ENCODE measurements around the gene DCX. TPM values are rescaled to one million over a fixed set of nuclear protein-coding genes. Genes with fewer than 3 reads are reported as not detected.

Gene DCX
- total and polyA plus RNA-seq, 9 of the 15 experiments (the other 6 are each of a cell fraction or from before 2014, with no cell fraction given): not detected

DNA sequence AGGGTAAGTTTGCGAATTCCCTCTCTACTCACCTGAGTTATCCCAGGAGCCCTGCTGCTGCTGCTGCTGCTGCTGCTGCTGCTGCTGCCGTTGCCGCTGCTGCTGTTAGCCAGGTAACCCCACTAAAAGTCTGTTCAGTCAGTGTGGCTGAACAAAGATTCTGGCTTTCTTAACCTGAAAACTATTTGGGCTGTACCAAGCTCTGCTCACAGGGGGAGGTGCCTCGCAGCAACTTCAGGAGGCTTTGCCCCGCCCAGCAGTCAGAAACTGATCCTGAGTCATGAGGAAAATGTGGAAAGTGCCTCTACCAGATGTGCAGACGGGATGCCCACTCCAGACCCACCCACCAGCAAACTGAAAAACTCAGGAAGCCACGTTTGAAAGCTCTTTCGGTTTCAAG, 141.7 kb downstream of the DCX start, which contains the start of gene CAPN6:
CAPN6 (minus strand) TSS at position 145 of the 400 bp plus-strand sequence. CDS start 6,547 bp downstream, outside the sequence.
- TF ChIP-seq KLF6 (CRISPR knock-in tag; IDR thresholded peaks at IDR 0.05; ENCODE audit: borderline replicate concordance) (no peak), ZNF77 (CRISPR knock-in tag; IDR thresholded peaks at IDR 0.05) (no peak), PCBP1 (IDR thresholded peaks at IDR 0.05; ENCODE audit: low read depth, low read length, poor library complexity, severe bottlenecking) (no peak), ATF7 (IDR thresholded peaks at IDR 0.05) (no peak), ZNF311 (CRISPR knock-in tag; IDR thresholded peaks at IDR 0.05) (no peak), TAF9B (IDR thresholded peaks at IDR 0.05; ENCODE audit: partially characterized antibody) (no peak)
- TF ChIP-seq, protein P1, sequence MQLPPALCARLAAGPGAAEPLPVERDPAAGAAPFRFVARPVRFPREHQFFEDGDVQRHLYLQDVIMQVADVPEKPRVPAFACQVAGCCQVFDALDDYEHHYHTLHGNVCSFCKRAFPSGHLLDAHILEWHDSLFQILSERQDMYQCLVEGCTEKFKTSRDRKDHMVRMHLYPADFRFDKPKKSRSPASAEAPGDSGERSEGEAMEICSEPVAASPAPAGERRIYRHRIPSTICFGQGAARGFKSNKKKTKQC (CRISPR knock-in tag; IDR thresholded peaks at IDR 0.05): no peak
- TF ChIP-seq, protein P2, sequence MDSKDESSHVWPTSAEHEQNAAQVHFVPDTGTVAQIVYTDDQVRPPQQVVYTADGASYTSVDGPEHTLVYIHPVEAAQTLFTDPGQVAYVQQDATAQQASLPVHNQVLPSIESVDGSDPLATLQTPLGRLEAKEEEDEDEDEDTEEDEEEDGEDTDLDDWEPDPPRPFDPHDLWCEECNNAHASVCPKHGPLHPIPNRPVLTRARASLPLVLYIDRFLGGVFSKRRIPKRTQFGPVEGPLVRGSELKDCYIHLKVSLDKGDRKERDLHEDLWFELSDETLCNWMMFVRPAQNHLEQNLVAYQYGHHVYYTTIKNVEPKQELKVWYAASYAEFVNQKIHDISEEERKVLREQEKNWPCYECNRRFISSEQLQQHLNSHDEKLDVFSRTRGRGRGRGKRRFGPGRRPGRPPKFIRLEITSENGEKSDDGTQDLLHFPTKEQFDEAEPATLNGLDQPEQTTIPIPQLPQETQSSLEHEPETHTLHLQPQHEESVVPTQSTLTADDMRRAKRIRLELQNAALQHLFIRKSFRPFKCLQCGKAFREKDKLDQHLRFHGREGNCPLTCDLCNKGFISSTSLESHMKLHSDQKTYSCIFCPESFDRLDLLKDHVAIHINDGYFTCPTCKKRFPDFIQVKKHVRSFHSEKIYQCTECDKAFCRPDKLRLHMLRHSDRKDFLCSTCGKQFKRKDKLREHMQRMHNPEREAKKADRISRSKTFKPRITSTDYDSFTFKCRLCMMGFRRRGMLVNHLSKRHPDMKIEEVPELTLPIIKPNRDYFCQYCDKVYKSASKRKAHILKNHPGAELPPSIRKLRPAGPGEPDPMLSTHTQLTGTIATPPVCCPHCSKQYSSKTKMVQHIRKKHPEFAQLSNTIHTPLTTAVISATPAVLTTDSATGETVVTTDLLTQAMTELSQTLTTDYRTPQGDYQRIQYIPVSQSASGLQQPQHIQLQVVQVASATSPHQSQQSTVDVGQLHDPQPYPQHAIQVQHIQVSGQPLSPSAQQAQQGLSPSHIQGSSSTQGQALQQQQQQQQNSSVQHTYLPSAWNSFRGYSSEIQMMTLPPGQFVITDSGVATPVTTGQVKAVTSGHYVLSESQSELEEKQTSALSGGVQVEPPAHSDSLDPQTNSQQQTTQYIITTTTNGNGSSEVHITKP (IDR thresholded peaks at IDR 0.05; ENCODE audit: partially characterized antibody): peak; percentile 85
- FAIRE-seq: no peak
- CTCF ChIA-PET (ENCODE audit: low intra/inter-chr PET ratio): no interaction called here
- intact Hi-C loops (cut with micrococcal nuclease): no loop called here
- in situ Hi-C loops (cut with MboI): no loop called here
- Histone ChIP-seq H2AFZ (ENCODE audit: low read depth, low read length) (no peak within 1 kb of the TSS), H3K79me2 (ENCODE audit: control insufficient read depth, insufficient read depth, low read length) (no peaks in the 10 kb centered on the region), H3K4me2 (ENCODE audit: insufficient read depth, low read length) (no peak within 1 kb of the TSS), H3K4me3 (no peak within 1 kb of the TSS), H3K36me3 (ENCODE audit: control insufficient read depth, insufficient read depth, low read length) (no peaks in the 10 kb centered on the region), H3K9me1 (ENCODE audit: control insufficient read depth, insufficient read depth, low read length) (no peaks in the 10 kb centered on the region), H3K4me1 (replicated peaks in 1 of 2; ENCODE audit: control insufficient read depth in 2 of 2, insufficient read depth in 2 of 2, low read length in 2 of 2) (no peaks in the 10 kb centered on the region), H3K9ac (ENCODE audit: insufficient read depth in 1 of 2, low read depth in 2 of 2, low read length in 2 of 2) (no peak within 1 kb of the TSS), H4K20me1 (replicated peaks; ENCODE audit: control insufficient read depth, insufficient read depth, low read length) (no peaks in the 10 kb centered on the region), H3K27ac (ENCODE audit: extremely low read depth, low read depth, low read length) (no peak within 1 kb of the TSS), H3K9me3 (replicated peaks; ENCODE audit: control insufficient read depth, insufficient read depth, low read depth, low read length) (no peaks in the 10 kb centered on the region), H3K27me3 (ENCODE audit: control insufficient read depth in 2 of 2, insufficient read depth in 2 of 2, low read length in 2 of 2) (no peaks in the 10 kb centered on the region)
- ATAC-seq: no peak
- WGBS (ENCODE audit: insufficient coverage, low coverage, missing lambda C conversion rate): 0% methylated on average over 6 of the region's 8 CpGs
- no peak for DNase-seq (ENCODE audit: extremely low read depth in 1 of 4, low spot score in 3 of 4)
- POLR2A ChIA-PET: no interaction called here
- no TSS peak for BruUV-seq (replicated peaks)

All from K562 (cell line).